Epithelial cell of esophagus (primary cell): ENCODE data around the gene CATSPER3.

Experiments
- DNase-seq: peaks from one replicate; pipeline ENCODE4 v3.0.0; 2010; ENCODE audit warnings: low read depth
- H3K4me3 ChIP-seq: 2 replicates; pipeline ENCODE4 v1.5.1; 2011; ENCODE audit warnings: mild to moderate bottlenecking, low read length, control low read depth
- TF ChIP-seq, protein P1 (sequence below): IDR thresholded peaks from 2 replicates; pipeline ENCODE4 v1.5.1; 2011; ENCODE audit warnings: low read depth, mild to moderate bottlenecking, low read length, control low read depth, inconsistent platforms; ENCODE audit not compliant: insufficient read depth; ENCODE audit errors: missing control alignments

CATSPER3 gene

GRCh38 chr5:135051399-135051798, 83.7 kb downstream of the CATSPER3 start:
- no peak overlapping the region for H3K4me3 ChIP-seq
- DNase-seq = no peak

GRCh38 chr5:135051872-135052271, 84.2 kb downstream of the CATSPER3 start:
- TF ChIP-seq, protein P1, sequence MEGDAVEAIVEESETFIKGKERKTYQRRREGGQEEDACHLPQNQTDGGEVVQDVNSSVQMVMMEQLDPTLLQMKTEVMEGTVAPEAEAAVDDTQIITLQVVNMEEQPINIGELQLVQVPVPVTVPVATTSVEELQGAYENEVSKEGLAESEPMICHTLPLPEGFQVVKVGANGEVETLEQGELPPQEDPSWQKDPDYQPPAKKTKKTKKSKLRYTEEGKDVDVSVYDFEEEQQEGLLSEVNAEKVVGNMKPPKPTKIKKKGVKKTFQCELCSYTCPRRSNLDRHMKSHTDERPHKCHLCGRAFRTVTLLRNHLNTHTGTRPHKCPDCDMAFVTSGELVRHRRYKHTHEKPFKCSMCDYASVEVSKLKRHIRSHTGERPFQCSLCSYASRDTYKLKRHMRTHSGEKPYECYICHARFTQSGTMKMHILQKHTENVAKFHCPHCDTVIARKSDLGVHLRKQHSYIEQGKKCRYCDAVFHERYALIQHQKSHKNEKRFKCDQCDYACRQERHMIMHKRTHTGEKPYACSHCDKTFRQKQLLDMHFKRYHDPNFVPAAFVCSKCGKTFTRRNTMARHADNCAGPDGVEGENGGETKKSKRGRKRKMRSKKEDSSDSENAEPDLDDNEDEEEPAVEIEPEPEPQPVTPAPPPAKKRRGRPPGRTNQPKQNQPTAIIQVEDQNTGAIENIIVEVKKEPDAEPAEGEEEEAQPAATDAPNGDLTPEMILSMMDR = no peak

More at GRCh38 chr5:135051399-135051798, 83.7 kb downstream of the CATSPER3 start:
- TF ChIP-seq, protein P1 = no peak

GRCh38 chr5:135052511-135053145, 84.9 kb downstream of the CATSPER3 start:
- no peak overlapping the region for H3K4me3 ChIP-seq
- DNase-seq = no peak
- TF ChIP-seq, protein P1 = no peak

More at GRCh38 chr5:135051872-135052271, 84.2 kb downstream of the CATSPER3 start:
- H3K4me3 ChIP-seq = no peak overlapping the region
- no peak for DNase-seq

- TF ChIP-seq, protein P1 = no peak
- no peak overlapping the region for H3K4me3 ChIP-seq
- DNase-seq = no peak
Measured at GRCh38 chr5:135053278-135053677, 85.6 kb downstream of the CATSPER3 start.

DNA sequence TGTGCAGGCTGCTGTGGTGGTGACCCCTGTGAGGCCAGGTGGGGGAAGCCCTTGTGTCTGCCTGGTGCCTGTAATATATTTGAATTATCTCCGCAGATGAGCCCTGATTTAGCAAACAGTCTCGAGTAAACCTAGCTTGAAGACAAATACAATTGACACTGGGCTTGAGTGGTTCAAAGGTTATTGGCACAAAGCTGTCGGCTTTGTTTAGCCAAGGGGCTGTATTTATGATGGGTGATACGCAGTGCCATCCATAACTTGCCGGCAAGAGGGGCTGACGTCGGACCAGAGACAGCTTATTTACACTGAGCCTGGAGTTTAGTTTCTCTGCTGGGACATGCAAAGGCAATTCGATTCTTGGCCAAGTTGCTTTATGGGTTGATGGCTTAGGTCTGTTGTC, 86.3 kb downstream of the CATSPER3 start:
- no peak for DNase-seq
- TF ChIP-seq, protein P1 = no peak
- H3K4me3 ChIP-seq = no peak overlapping the region

GRCh38 chr5:135054546-135054945, 86.8 kb downstream of the CATSPER3 start:
- no peak for DNase-seq
- no peak overlapping the region for H3K4me3 ChIP-seq
- TF ChIP-seq, protein P1 = no peak

- DNase-seq = no peak
- TF ChIP-seq, protein P1 = no peak
- H3K4me3 ChIP-seq = no peak overlapping the region
Measured at GRCh38 chr5:135055396-135055795, 87.7 kb downstream of the CATSPER3 start.
